ENCODE results near the gene DHX35. TPM values are rescaled to one million over a fixed set of nuclear protein-coding genes. Genes with fewer than 3 reads are reported as not detected.

DHX35 gene
- total and polyA plus RNA-seq, 2 donors: 7.1 to 9.5 TPM

DNA sequence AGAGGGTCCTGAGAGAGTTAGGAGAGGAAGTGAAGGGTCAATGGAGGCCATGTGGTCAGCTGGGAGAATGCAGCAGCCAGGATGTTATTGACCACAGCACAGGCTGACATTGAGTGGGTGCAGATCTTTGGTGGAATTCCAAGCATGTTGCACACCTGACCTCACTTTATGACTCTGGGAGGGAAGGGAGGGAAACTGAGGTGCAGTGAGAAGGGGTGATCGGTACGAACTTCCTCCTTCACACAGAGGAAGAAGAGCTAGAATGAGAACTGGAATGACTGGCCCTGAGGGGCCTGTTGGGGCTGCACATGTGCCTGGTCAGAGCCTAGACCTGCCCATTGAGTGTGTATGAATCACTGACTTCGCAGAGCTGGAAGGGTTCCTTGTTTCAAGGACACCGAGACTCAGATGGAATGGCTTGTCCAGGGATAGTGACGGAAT lies 26.2 kb upstream of the DHX35 start:
- Histone ChIP-seq H3K4me1 (ENCODE audit: control insufficient read depth in 2 of 2, insufficient read depth in 2 of 2, low read length in 2 of 2) (no peaks in the 10 kb centered on the region), H3K4me3 (ENCODE audit: low read length in 2 of 2) (no peak overlapping the region), H3K9me3 (ENCODE audit: control insufficient read depth in 2 of 2, insufficient read depth in 1 of 2, low read length in 1 of 2) (no peaks in the 10 kb centered on the region), H3K27me3 (ENCODE audit: control insufficient read depth in 2 of 2, insufficient read depth in 1 of 2, low read length in 1 of 2) (no peaks in the 10 kb centered on the region), H3K36me3 (ENCODE audit: control insufficient read depth in 2 of 2, insufficient read depth in 2 of 2, low read length in 1 of 2) (peaks cover 11 to 22% of the 10 kb centered on the region in 2 donors), H3K27ac (ENCODE audit: low read depth in 1 of 2, low read length in 1 of 2) (no peak overlapping the region)
- no peak for DNase-seq (ENCODE audit: low read depth in 6 of 9, low spot score in 9 of 9)
- WGBS: 87% methylated on average over 5 of the region's 5 CpGs

DNA sequence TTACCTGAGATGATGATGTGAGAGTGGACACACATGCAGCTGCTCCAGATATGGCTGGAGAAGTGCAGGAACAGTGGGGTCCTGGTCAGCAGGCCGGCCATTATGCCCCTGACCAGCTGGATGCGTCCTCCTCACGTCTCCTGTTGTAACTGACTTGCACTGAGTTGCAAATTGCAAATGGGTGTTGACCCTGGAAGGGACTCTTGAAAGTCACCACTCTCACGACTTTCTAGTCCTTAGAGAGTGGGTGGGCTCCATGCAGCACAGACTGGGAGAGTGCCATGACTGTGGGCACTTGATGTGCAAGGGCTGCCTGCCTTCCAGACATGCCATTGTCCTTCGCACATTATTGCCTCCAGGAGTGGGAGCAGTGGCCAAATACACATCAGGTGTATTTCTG lies 25.1 kb upstream of the DHX35 start:
- 98% methylated on average over 5 of the region's 5 CpGs for WGBS
- H3K4me1 ChIP-seq (ENCODE audit: control insufficient read depth in 2 of 2, insufficient read depth in 2 of 2, low read length in 2 of 2): no peaks in the 10 kb centered on the region
- no peaks in the 10 kb centered on the region for H3K27me3 ChIP-seq (ENCODE audit: control insufficient read depth in 2 of 2, insufficient read depth in 1 of 2, low read length in 1 of 2)
- no peaks in the 10 kb centered on the region for H3K9me3 ChIP-seq (ENCODE audit: control insufficient read depth in 2 of 2, insufficient read depth in 1 of 2, low read length in 1 of 2)
- H3K27ac ChIP-seq (ENCODE audit: low read depth in 1 of 2, low read length in 1 of 2): no peak overlapping the region
- H3K4me3 ChIP-seq (ENCODE audit: low read length in 2 of 2): no peak overlapping the region
- peaks cover 17 to 22% of the 10 kb centered on the region in 2 donors for H3K36me3 ChIP-seq (ENCODE audit: control insufficient read depth in 2 of 2, insufficient read depth in 2 of 2, low read length in 1 of 2)
- no peak for DNase-seq (ENCODE audit: low read depth in 6 of 9, low spot score in 9 of 9)

DNA sequence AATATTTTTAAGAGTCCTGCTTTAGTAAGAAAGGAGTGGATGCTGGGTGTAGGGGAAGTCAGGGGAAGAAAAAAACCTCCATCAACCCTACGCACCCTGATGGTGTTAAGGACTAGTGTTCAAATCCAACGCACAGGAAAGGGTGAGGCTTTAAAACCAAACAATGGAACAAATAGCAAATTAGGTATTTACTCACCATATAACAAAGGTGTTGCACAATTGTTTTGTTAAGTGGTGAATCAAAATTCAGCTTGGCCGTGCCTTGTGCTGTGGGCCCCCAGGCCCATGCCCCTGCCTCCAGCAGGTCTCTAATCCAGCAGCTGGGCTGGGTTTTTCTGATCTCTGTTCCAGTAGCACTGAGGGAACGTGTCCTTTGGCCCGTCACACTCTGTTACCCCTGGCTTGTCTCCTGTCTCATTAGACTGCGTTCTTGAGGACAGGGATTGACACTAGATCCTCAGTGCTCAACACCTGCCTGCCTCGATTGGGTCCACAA lies 24.1 kb upstream of the DHX35 start:
- WGBS: 96% methylated on average over 7 of the region's 7 CpGs
- no peaks in the 10 kb centered on the region for H3K4me1 ChIP-seq (ENCODE audit: control insufficient read depth in 2 of 2, insufficient read depth in 2 of 2, low read length in 2 of 2)
- H3K27ac ChIP-seq (ENCODE audit: low read depth in 1 of 2, low read length in 1 of 2): no peak overlapping the region
- DNase-seq (ENCODE audit: low read depth in 6 of 9, low spot score in 9 of 9): no peak
- H3K9me3 ChIP-seq (ENCODE audit: control insufficient read depth in 2 of 2, insufficient read depth in 1 of 2, low read length in 1 of 2): no peaks in the 10 kb centered on the region
- H3K4me3 ChIP-seq (ENCODE audit: low read length in 2 of 2): no peak overlapping the region
- no peaks in the 10 kb centered on the region for H3K27me3 ChIP-seq (ENCODE audit: control insufficient read depth in 2 of 2, insufficient read depth in 1 of 2, low read length in 1 of 2)
- H3K36me3 ChIP-seq (ENCODE audit: control insufficient read depth in 2 of 2, insufficient read depth in 2 of 2, low read length in 1 of 2): peaks cover 21 to 30% of the 10 kb centered on the region in 2 donors

DNA sequence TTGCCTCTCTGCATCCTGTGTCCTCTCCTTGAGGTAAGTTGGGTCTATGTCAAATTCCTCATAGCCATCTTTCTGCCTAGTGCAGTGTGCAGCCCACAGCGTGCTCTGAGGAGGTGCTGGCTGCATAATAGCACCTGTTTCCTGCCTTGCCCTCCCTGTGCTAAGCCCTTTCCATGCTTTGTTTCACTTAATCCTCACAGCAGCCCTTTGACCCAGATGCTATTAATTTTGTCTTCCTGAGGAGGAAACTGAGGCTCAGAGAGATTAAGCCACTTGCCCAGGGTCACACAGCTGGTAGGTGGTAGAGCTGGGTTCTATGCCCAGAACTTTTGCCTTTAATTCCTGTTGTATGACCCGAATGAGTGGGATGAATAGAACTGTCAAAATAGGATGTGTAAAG lies 22.5 kb upstream of the DHX35 start:
- no peak for DNase-seq (ENCODE audit: low read depth in 6 of 9, low spot score in 9 of 9)
- Histone ChIP-seq H3K4me1 (ENCODE audit: control insufficient read depth in 2 of 2, insufficient read depth in 2 of 2, low read length in 2 of 2) (no peaks in the 10 kb centered on the region), H3K27me3 (ENCODE audit: control insufficient read depth in 2 of 2, insufficient read depth in 1 of 2, low read length in 1 of 2) (no peaks in the 10 kb centered on the region), H3K27ac (ENCODE audit: low read depth in 1 of 2, low read length in 1 of 2) (no peak overlapping the region), H3K4me3 (ENCODE audit: low read length in 2 of 2) (no peak overlapping the region), H3K9me3 (ENCODE audit: control insufficient read depth in 2 of 2, insufficient read depth in 1 of 2, low read length in 1 of 2) (no peaks in the 10 kb centered on the region), H3K36me3 (ENCODE audit: control insufficient read depth in 2 of 2, insufficient read depth in 2 of 2, low read length in 1 of 2) (peaks cover 24 to 39% of the 10 kb centered on the region in 2 donors)
- 89% methylated on average over 2 of the region's 2 CpGs for WGBS

DNA sequence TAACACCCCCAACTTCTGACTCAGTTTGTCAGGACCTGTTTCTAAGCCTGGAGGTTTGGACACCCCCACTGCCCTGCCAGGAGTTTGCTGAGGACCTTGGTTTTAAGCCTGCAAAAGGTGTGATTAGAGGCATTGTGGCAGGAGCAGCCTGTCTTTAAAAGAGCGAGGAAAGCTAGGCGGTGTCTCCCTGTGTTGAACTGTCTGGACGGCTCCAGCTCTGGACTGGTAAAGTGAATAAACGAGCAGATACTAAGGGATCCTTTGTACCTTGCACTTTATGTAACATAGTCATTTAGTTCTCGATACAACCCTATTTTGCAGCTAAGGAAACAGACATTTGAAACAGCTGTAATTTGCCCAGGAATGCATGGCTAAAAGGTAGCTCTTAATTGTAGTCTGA lies 21.5 kb upstream of the DHX35 start:
- H3K4me1 ChIP-seq (ENCODE audit: control insufficient read depth in 2 of 2, insufficient read depth in 2 of 2, low read length in 2 of 2): no peaks in the 10 kb centered on the region
- no peak overlapping the region for H3K27ac ChIP-seq (ENCODE audit: low read depth in 1 of 2, low read length in 1 of 2)
- no peak for DNase-seq (ENCODE audit: low read depth in 6 of 9, low spot score in 9 of 9)
- H3K36me3 ChIP-seq (ENCODE audit: control insufficient read depth in 2 of 2, insufficient read depth in 2 of 2, low read length in 1 of 2): peaks cover 28 to 43% of the 10 kb centered on the region in 2 donors
- over 99% methylated on average over 5 of the region's 5 CpGs for WGBS
- H3K9me3 ChIP-seq (ENCODE audit: control insufficient read depth in 2 of 2, insufficient read depth in 1 of 2, low read length in 1 of 2): no peaks in the 10 kb centered on the region
- H3K27me3 ChIP-seq (ENCODE audit: control insufficient read depth in 2 of 2, insufficient read depth in 1 of 2, low read length in 1 of 2): no peaks in the 10 kb centered on the region
- no peak overlapping the region for H3K4me3 ChIP-seq (ENCODE audit: low read length in 2 of 2)

DNA sequence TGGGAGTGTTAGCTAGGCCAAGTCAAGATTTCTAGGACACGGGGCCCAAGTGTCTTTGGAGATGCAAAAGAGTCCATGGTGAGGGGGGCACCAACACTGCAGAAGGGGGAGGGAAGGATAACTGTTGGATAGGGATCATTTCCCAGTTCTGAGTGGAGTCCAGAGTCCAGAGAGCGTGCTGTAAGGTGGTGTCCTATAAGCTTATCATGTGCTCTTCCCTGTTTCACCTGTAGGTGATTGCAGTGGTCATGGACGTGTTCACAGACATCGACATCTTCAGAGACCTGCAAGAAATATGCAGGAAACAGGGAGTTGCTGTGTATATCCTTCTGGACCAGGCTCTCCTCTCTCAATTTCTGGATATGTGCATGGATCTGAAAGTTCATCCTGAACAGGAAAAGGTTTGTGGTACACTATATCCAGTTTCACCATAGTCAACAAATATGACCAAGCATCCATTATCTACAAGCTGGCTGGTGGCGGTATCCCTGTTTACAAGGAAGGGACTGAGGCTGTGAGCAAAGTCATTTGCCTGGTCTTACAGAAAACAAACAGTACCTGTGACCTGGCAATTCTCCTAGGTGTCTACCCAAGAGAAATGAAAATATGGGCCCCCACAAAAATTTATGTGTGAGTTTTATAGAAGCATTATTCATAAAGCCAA lies 20.3 kb upstream of the DHX35 start:
- 99% methylated on average over 5 of the region's 5 CpGs for WGBS
- H3K4me3 ChIP-seq (ENCODE audit: low read length in 2 of 2): no peak overlapping the region
- no peaks in the 10 kb centered on the region for H3K9me3 ChIP-seq (ENCODE audit: control insufficient read depth in 2 of 2, insufficient read depth in 1 of 2, low read length in 1 of 2)
- no peaks in the 10 kb centered on the region for H3K27me3 ChIP-seq (ENCODE audit: control insufficient read depth in 2 of 2, insufficient read depth in 1 of 2, low read length in 1 of 2)
- H3K27ac ChIP-seq (ENCODE audit: low read depth in 1 of 2, low read length in 1 of 2): no peak overlapping the region
- no peak for DNase-seq (ENCODE audit: low read depth in 6 of 9, low spot score in 9 of 9)
- peaks cover 28 to 48% of the 10 kb centered on the region in 2 donors for H3K36me3 ChIP-seq (ENCODE audit: control insufficient read depth in 2 of 2, insufficient read depth in 2 of 2, low read length in 1 of 2)
- no peaks in the 10 kb centered on the region for H3K4me1 ChIP-seq (ENCODE audit: control insufficient read depth in 2 of 2, insufficient read depth in 2 of 2, low read length in 2 of 2)

DNA sequence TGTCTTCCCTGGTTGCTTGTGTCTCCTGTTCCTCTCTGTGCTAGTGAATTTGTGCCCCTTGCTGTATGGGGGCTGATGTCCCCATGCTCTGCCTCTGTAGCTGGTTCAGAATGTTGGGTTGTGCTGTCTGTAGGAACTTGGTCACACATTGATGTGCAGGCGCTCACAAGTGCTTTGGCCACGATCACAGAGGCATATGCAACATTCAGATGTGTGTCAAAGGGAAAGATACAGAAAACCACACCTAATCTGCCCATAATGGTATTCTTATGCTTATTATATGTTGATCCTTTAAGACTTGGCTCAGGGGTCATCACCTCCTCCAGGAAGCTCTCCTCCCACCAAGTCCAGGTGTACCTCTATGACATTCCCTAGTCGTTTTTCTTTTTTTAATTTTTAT lies 17.1 kb upstream of the DHX35 start:
- H3K4me1 ChIP-seq (ENCODE audit: control insufficient read depth in 2 of 2, insufficient read depth in 2 of 2, low read length in 2 of 2): no peaks in the 10 kb centered on the region
- no peak for DNase-seq (ENCODE audit: low read depth in 6 of 9, low spot score in 9 of 9)

DNA sequence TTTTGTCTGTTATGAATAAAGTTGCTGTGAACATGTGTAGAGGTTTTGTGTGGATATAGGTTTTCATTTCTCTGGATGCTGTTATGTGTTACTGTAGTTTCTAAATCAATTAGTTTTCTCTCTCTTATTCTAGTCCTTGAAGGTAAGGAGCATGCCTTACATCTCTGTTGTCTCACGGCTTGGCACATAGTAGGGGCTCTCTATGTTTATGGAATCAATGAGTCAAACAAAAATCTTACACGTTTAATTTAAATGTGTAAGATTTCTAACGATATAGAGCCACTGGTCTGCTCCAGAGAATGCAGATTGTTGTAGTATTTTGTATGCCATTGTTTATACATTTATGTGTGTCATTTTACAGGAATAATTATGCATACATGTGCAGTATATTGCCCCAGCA lies 15.3 kb upstream of the DHX35 start:
- WGBS: 98% methylated on average over 3 of the region's 3 CpGs
- no peak for DNase-seq (ENCODE audit: low read depth in 6 of 9, low spot score in 9 of 9)
- Histone ChIP-seq H3K27ac (ENCODE audit: low read depth in 1 of 2, low read length in 1 of 2) (no peak overlapping the region), H3K4me1 (ENCODE audit: control insufficient read depth in 2 of 2, insufficient read depth in 2 of 2, low read length in 2 of 2) (no peaks in the 10 kb centered on the region), H3K4me3 (ENCODE audit: low read length in 2 of 2) (no peak overlapping the region), H3K9me3 (ENCODE audit: control insufficient read depth in 2 of 2, insufficient read depth in 1 of 2, low read length in 1 of 2) (no peaks in the 10 kb centered on the region), H3K27me3 (ENCODE audit: control insufficient read depth in 2 of 2, insufficient read depth in 1 of 2, low read length in 1 of 2) (no peaks in the 10 kb centered on the region), H3K36me3 (ENCODE audit: control insufficient read depth in 2 of 2, insufficient read depth in 2 of 2, low read length in 1 of 2) (peaks cover 52 to 67% of the 10 kb centered on the region in 2 donors)

More for the DNA sequence above, 17.1 kb upstream of the DHX35 start:
- peaks cover 40 to 61% of the 10 kb centered on the region in 2 donors for H3K36me3 ChIP-seq (ENCODE audit: control insufficient read depth in 2 of 2, insufficient read depth in 2 of 2, low read length in 1 of 2)
- no peaks in the 10 kb centered on the region for H3K27me3 ChIP-seq (ENCODE audit: control insufficient read depth in 2 of 2, insufficient read depth in 1 of 2, low read length in 1 of 2)
- H3K9me3 ChIP-seq (ENCODE audit: control insufficient read depth in 2 of 2, insufficient read depth in 1 of 2, low read length in 1 of 2): no peaks in the 10 kb centered on the region
- H3K27ac ChIP-seq (ENCODE audit: low read depth in 1 of 2, low read length in 1 of 2): no peak overlapping the region
- WGBS: 99% methylated on average over 3 of the region's 3 CpGs
- no peak overlapping the region for H3K4me3 ChIP-seq (ENCODE audit: low read length in 2 of 2)

DNA sequence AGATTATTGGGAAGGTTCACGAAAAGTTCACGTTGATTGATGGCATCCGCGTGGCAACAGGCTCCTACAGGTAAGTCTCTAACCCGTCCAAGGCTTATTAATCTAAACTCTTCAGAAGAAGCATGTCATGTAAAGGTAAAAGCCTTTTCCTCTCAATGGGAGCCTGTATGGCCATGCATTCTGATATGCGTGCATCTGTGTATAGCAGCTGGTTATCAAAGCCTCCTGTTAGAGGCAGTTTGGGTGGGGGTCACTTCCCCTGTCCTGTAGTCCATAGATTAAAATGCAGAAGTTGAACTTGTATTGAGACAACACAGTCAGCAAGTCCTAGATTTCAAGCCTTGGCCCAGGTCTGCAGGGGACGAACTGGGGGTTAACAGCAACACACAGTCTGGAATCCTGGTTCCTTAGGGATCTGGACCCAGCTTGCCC lies 14.2 kb upstream of the DHX35 start:
- 88% methylated on average over 7 of the region's 7 CpGs for WGBS
- Histone ChIP-seq H3K27me3 (ENCODE audit: control insufficient read depth in 2 of 2, insufficient read depth in 1 of 2, low read length in 1 of 2) (no peaks in the 10 kb centered on the region), H3K27ac (ENCODE audit: low read depth in 1 of 2, low read length in 1 of 2) (no peak overlapping the region), H3K4me1 (ENCODE audit: control insufficient read depth in 2 of 2, insufficient read depth in 2 of 2, low read length in 2 of 2) (no peaks in the 10 kb centered on the region), H3K4me3 (ENCODE audit: low read length in 2 of 2) (no peak overlapping the region), H3K9me3 (ENCODE audit: control insufficient read depth in 2 of 2, insufficient read depth in 1 of 2, low read length in 1 of 2) (no peaks in the 10 kb centered on the region), H3K36me3 (ENCODE audit: control insufficient read depth in 2 of 2, insufficient read depth in 2 of 2, low read length in 1 of 2) (peaks cover 54 to 66% of the 10 kb centered on the region in 2 donors)
- DNase-seq (ENCODE audit: low read depth in 6 of 9, low spot score in 9 of 9): no peak
